GM19397 (cell line): ENCODE results near the gene VTN.
A peak's percentile ranks its signal among the peaks of the same experiment; 100 is the strongest.
"Not testable (repeated sequence)": the region's sequence is repeated elsewhere in the genome, so short reads cannot be mapped to it uniquely, and the experiment has no call there.

Source experiments
- ATAC-seq: cut with Tn5 transposase; IDR thresholded peaks from one replicate; pipeline ENCODE4 v1.9.1; 2021; ENCODE audit warnings: mild to moderate bottlenecking, moderate library complexity; ENCODE audit not compliant: unreplicated experiment

The VTN gene

DNA sequence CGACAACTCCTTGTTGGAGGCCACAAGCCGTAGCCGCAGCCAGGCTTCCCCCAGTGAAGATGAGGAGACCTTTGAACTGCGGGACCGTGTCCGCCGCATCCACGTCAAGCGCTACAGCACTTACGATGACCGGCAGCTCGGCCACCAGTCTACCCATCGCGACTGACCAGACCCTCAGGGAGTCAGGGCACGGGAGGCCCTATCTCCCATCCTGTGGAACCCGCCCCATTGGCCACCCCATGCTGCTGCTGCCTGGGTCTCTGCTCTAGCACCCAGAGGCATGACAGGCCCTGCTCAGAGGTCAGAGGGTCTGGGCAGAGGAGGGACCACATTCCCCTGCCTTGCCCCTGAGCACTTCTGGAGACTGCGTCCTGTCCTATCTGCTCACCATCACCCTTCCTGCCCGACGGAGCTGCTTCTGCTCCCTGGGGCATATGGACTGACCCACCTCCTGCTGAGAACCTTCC lies 25.6 kb downstream of the VTN start:
- ATAC-seq, result no peak

DNA sequence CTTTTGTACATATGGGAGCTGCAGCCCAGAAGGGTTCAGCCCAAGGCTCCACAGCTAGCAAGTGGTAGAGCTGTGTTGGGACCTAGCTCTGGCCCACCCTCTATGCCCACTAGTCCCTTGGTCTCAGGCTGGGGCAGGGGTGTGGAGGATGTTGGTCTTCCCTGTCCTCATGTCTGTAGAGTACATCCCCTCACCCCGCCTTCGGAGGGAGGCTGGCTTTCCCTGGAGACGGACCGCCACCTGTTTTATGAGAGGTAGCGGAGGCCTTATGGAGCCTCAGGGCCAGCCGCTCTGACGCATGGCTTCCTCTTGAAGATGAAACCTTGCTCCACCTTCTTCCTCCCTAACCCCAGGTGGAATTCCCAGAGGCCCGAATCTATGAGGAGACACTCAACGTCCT lies 26.1 kb downstream of the VTN start:
- no peak for ATAC-seq

- ATAC-seq, result no peak
These were observed 26.6 kb downstream of the VTN start for GRCh38 chr17:28343491-28343932.

DNA sequence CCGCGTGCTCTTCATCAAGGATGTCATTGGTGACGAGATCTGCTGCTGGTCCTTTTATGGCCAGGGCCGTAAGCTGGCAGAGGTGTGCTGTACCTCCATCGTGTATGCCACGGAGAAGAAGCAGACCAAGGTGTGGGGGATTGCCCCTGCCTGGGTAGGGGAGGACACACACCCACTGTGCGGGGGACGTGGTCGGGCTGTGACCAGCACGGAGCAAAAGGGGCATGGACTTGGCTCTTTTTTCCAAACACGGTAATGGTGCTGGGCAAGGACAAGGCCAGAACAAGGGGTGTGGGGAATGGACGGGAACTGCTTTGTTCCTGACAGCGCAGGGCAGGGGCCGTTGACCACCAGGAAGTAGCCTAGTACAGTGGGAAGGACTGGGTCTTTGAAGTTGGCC lies 27.8 kb downstream of the VTN start:
- ATAC-seq, result no peak

DNA sequence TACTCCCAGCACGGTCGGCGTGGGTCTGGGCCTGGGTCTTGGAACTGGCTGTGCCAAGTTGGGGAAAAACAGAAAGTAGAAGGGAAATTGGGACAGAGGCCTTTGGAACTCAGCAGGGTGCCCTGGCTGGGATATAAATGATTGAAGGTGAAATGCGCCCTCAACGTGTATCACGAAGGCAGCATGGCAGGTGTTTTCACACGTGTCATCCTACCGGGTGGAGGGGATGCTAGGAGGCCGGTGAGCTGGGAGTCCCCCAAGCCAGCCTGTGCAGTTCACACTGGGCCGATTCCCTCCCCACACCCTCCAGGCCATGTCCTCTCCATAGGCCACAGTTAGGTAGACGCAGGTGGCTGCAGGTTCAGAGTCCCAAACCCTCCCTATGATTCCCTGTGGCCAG lies 28.6 kb downstream of the VTN start:
- ATAC-seq, result no peak

DNA sequence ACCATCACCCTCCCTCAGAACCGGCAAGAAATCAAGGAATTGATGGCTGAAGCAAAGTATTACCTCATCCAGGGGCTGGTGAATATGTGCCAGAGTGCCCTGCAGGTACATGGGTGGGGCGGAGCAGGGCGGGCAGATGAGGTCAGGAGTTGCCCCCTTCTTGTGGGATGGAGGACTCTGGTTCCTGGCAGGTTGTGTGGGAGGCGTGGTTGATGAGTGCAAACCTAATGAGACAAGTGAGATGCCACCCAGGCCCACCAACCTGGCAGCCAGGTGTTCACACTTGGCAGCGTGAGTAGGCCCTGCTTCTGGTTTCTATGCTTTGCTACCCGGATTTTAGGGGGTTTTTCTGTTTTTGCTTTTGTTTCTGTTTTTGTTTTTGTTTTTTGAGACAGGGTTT lies 29.7 kb downstream of the VTN start:
- no peak for ATAC-seq

DNA sequence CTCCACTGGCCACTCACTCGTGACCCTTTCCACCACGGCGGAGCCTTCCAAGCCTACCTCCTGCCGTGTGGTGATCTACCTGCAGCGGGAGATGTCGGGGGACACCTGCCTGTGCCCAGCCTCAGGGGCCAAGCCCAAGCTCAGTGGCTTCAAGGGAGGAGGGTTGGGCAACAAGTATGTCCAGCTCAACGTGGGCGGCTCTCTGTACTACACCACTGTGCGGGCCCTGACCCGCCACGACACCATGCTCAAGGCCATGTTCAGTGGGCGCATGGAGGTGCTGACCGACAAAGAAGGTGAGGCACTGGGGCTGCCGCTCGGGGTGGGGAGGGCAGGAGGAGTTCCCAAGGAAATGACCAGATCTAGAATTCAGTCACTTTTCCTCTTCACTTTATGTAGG lies 30.7 kb downstream of the VTN start:
- no peak for ATAC-seq

DNA sequence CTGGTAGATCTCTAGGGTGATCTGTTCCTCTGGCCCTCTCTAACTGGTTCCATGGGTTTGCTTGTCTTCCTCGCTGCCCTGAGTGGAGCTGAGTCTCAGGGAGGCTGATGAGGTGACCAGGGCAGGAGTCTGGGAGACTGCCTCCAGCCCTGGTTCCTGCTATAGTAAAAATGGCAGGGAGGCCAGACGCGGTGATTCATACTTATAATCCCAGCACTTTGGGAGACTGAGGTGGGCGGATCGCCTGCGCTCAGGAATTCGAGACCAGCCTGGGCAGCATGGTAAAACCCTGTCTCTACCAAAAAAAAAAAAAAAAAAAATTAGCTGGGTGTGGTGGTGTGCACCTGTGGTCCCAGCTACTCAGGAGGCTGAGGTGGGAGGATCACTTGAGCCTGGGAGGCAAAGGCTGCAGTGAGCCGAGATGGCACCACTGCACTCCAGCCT lies 31.3 kb downstream of the VTN start:
- not testable (repeated sequence) for ATAC-seq

- no peak for ATAC-seq
These were observed 31.9 kb downstream of the VTN start for GRCh38 chr17:28338056-28338768.

DNA sequence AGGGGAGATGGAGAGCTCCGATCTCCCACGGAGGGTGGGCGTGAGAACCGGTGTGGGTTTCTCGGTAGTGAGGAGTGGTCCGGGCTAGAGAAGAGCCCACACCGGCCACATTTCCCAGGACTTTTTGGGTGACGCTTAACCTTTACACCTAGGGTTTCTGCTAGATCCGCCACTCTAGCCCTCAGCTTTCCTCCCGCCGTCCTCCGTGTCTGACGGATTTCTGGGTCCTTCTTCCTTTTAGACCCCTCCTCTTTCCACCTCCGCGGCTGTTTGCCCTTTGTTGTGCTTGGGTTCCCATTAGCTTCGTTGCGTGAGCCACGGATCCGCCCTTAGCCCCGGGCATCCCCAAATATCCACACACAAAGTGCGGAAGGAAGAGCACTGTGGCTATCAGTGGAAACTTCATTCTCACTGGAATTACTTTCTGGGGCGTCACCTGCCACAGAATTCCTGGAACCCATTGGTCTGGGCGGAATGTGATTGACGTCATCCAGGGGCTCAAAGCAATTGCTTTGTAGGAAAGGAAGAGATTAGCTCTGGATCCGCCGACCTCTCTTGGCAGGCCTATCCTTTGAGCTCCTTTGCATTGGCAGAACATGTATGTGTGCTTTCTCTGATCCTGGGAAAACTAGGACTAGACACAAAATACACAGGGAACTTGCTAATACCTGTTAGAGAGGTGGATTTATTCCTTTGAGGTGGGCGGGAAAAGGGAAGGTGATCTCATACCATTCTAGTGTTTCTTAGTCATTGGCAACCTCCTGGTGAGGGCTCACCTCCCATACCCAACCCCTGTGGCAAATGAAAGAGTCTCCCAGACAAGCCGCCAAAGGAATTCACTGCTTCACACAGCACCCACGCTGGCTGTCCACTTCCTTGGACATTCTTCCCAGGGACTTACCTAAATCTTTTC lies 33.9 kb downstream of the VTN start:
- ATAC-seq, result no peak

DNA sequence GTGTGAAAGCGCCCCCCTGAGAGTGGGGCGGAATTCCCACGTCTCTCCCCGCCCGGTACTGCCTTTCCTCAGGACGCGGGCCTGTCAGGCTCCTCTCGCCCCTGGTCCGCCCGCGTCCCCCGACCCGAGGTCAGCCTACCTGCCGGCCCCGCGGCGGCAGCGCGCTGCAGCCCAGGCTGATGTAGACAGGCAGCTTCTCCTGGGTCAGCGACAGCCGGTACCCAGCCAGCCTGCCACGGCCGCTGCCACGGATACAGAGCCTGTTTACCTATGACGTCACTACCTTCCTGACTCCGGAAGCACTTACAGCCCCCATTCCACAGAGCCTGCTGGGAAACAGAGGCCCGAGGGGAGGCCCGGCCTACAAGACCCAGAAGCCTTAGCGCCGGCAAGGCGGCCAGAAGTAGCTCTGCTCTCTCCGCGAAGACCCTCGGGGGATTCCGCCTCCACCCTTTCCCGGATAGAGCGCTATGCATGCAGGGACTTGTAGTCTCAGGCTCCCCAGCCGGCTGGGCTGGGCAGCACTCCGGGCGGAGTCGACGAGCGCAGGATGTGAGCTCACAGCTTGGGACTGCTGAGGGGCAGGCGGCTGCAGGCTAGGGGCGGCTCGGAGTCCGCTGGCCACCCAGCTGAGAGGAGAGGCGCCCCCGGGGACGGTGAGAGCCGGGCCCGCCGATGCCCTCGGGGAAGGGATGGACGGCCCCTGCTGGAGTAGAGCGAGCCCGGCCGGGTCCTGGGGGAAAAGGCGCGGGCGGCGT lies 34.7 kb downstream of the VTN start, which contains the start of the genes IFT20 and TNFAIP1:
Gene IFT20 (minus strand): TSS at position 272 of the 758 bp plus-strand sequence. CDS start 3,487 bp downstream, outside the sequence.
Gene TNFAIP1 (plus strand): TSS at position 561 of the 758 bp plus-strand sequence. CDS start 3,761 bp downstream, outside the sequence.
- peak; percentile 96 for ATAC-seq

- ATAC-seq, result no peak
These were observed 35.4 kb downstream of the VTN start for GRCh38 chr17:28334666-28335200.

DNA sequence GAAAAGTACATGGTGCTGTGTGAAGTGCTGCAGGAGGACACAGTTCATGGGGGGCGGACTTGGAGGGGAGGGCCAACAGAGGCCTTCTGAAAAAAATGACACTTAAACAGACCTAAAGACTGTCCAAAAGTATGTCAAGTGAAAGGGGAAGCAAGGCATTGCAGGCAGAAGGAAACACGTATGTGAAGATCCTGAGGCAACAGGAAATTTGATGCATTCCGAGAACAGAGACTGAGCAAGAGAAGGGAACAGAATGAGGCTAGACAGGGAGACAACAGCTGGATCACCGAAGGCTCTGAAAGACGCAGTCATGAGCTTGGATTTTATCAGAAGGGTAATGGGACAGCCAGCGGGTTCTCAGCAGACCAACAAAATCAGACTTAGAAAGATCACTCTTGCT lies 35.9 kb downstream of the VTN start:
- ATAC-seq, result no peak

- ATAC-seq, result no peak
These were observed 36.9 kb downstream of the VTN start for GRCh38 chr17:28333083-28333746.

DNA sequence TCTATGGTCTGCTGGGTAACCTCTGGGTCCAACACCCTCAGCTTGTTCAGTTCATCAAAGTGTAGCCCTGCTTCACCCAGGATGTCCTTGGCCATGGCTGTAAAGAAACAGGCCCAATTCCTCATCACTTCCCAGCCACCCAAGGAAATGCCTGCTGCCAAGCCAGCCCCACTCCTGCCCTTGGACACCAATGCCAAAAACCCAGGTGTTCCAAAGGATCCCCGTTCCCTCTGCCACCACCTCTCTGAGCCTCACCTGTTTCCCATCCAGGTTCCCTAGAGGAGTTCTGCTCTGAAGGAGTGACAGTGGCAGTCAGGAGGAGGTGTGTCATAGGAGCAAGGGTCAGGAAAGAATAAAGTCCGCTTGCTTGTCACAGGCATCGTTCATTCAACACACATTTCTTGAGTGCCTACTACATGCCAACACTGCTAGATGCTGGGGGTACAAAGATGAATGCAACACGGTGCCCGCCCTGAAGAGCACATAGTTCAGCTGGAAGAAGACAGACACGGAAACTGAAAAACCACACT lies 38.2 kb downstream of the VTN start:
- ATAC-seq, result no peak

GRCh38 chr17:28330671-28331070 lies 39.4 kb downstream of the VTN start:
- no peak for ATAC-seq

DNA sequence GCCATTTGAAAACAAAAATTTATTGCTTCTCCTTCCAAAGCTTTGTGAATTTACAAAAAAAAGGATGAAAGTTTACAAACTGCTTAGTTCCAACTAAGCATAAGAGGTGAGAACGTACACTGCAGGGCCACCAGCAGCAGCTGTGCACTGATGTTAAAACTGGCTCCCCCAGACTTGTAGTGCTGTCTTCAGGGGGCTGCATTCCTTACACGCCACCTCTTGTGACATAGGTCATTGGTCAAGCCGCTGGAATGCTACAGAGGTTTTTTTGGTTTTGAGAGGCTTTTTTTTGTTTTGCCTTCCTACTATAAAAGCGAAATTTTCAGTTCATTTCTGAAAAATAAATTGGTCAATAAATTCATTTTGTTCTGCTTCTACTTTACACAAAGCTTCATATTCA lies 41.8 kb downstream of the VTN start:
- no peak for ATAC-seq

DNA sequence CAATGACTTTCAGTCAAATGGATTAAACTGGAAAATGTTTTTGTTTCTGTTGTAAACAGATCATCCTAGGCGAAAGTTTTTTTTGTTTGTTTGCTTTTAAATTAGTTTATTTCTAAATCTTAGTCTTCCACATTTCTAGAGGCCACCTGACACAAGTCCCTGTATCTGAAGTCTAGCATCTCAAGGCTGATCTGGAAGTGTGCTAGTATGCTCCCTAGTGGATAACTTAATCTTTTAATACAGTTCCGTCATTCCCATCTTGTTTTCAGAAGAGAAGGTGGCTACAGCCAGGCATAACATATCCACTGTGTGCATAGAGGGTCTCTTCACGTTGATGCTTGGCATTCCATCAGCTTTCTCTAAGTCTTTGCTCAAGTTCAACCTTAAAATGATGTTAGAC lies 42.4 kb downstream of the VTN start:
- ATAC-seq, result no peak

DNA sequence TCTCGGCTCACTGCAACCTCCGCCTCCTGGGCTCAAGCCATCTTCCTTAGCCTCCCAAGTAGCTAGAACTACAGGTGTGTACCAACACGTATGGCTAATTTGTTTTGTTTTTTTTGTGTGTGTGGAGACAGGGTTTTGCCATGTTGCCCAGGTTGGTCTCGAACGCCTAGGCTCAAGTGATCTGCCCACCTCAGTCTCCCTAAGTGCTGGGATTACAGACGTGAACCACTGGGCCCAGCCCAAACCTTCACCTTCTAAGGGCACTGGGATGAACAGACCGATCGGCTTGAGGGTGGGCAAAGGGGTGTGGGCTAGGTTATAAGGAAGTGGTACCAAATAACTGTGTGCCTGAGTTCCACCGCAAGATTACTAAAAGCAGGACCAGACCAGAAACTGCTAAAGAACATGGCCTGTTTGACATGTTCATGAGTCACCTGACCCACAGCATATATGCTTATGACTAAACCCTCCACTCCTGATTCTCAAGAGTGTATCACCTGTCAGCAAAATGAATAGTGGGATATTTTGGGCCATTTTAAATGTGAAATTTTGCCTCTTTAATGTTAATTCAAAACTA lies 43.0 kb downstream of the VTN start:
- no peak for ATAC-seq

- no peak for ATAC-seq
These were observed 44.0 kb downstream of the VTN start for GRCh38 chr17:28326114-28326513.
